ENCODE data around the gene NUBP2.

- TF ChIP-seq POLR2AphosphoS5 (IDR thresholded peaks at IDR 0.05; ENCODE audit: low read depth, low read length) (no peak), SIN3A (IDR thresholded peaks at IDR 0.05; ENCODE audit: borderline replicate concordance, insufficient read depth, low read length) (no peak)
Measured at GRCh38 chr16:1740781-1741490, 41.8 kb upstream of the NUBP2 start.

Measured in PFSK-1 (cell line).